ENCODE results near the gene SRD5A3.

The SRD5A3 gene

GRCh38 chr4:55329012-55329411 is 17.0 kb upstream of the SRD5A3 start:
- no peak for TF ChIP-seq CTCF (IDR thresholded peaks at IDR 0.05; ENCODE audit: low read depth, low read length)
- H3K4me3 ChIP-seq (ENCODE audit: low read depth, low read length): no peak overlapping the region

DNA sequence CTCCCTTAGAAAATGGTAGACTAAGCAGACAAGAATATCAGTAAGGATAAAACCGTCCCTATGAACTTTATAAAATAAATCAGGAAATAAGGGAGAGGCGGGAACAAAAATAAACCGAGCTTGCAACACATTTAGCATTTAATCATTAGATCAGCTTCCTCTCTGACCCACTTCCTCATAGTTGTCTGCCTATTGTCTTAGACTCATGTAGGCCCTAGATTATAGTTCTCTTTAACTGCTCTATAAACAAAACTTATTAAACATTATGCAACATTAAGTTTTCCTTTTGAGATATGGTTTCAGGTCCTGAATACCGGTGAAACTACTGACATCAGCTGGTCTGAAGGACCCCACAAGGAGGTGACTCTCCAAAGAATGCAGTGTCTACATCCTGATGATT is 15.8 kb upstream of the SRD5A3 start:
- no peak overlapping the region for H3K4me3 ChIP-seq (ENCODE audit: low read depth, low read length)
- no peak for TF ChIP-seq CTCF (IDR thresholded peaks at IDR 0.05; ENCODE audit: low read depth, low read length)

GRCh38 chr4:55336138-55337034 is 9.7 kb upstream of the SRD5A3 start:
- no peak for TF ChIP-seq CTCF (IDR thresholded peaks at IDR 0.05; ENCODE audit: low read depth, low read length)
- H3K4me3 ChIP-seq (ENCODE audit: low read depth, low read length): no peak overlapping the region

- H3K4me3 ChIP-seq (ENCODE audit: low read depth, low read length): no peak overlapping the region
- TF ChIP-seq CTCF (IDR thresholded peaks at IDR 0.05; ENCODE audit: low read depth, low read length): no peak
Observed at GRCh38 chr4:55337944-55338343, 8.1 kb upstream of the SRD5A3 start.

GRCh38 chr4:55338486-55338885 is 7.6 kb upstream of the SRD5A3 start:
- H3K4me3 ChIP-seq (ENCODE audit: low read depth, low read length): no peak overlapping the region
- TF ChIP-seq CTCF (IDR thresholded peaks at IDR 0.05; ENCODE audit: low read depth, low read length): no peak

- no peak for TF ChIP-seq CTCF (IDR thresholded peaks at IDR 0.05; ENCODE audit: low read depth, low read length)
Observed at GRCh38 chr4:55340266-55340665, 5.8 kb upstream of the SRD5A3 start.

DNA sequence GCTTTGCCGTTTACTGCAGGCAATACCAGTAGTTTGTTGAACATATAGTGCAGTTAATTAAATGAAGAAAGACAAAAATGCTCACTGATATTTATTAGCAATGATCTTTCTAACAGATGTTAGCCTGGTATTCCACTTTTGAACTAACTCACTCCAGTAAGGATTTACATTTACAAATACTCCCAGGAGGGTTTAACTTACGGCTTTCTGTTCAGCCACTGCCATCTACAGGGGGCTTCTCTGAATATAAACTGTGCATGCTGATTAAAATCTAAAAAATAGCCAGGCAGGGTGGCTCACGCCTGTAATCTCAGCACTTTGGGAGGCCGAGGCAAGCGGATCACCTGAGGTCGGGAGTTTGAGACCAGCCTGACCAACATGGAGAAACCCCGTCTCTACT is 2.2 kb upstream of the SRD5A3 start:
- no peak overlapping the region for H3K4me3 ChIP-seq (ENCODE audit: low read depth, low read length)
- TF ChIP-seq CTCF (IDR thresholded peaks at IDR 0.05; ENCODE audit: low read depth, low read length): no peak

More at GRCh38 chr4:55340266-55340665, 5.8 kb upstream of the SRD5A3 start:
- no peak overlapping the region for H3K4me3 ChIP-seq (ENCODE audit: low read depth, low read length)
